MG63 (cell line): Measurements from ENCODE around the gene CCHCR1. TPM values are rescaled to one million over a fixed set of nuclear protein-coding genes. Genes with fewer than 3 reads are reported as not detected.

ENCODE experiments used
- DNase-seq: peaks from one replicate; pipeline ENCODE4 v3.0.0-alpha.2; 2020
- H3K27me3 ChIP-seq: fragments of 250-450 bp; sonication (Bioruptor Pico); 2 replicates; pipeline ENCODE4 v1.5.1; 2020; ENCODE audit warnings: mild to moderate bottlenecking, moderate library complexity
- H3K36me3 ChIP-seq: fragments of 250-450 bp; sonication (Bioruptor Pico); 2 replicates; pipeline ENCODE4 v1.5.1; 2020; ENCODE audit warnings: mild to moderate bottlenecking, moderate library complexity
- H3K4me3 ChIP-seq: fragments of 250-450 bp; sonication (Bioruptor Pico); 2 replicates; pipeline ENCODE4 v1.5.1; 2020; ENCODE audit warnings: mild to moderate bottlenecking, moderate library complexity
- H3K9me3 ChIP-seq: fragments of 250-450 bp; sonication (Bioruptor Pico); 2 replicates; pipeline ENCODE4 v1.5.1; 2020; ENCODE audit warnings: mild to moderate bottlenecking, moderate library complexity
- total RNA-seq: library from RNA; depleted of rRNA; stranded (reverse); fragments of >200 nt; shearing (Covaris generic); gene quantifications from 2 replicates; pipeline ENCODE4 v1.2.3, GENCODE V29; 2014; ENCODE audit warnings: low replicate concordance

Gene CCHCR1
- total RNA-seq, 1 experiment from 2014 or later: 21.7 TPM

- DNase-seq: peak; percentile 65
Observed at GRCh38 chr6:31125586-31126363, 31.8 kb downstream of the CCHCR1 start.

GRCh38 chr6:31125162-31125561 is 32.4 kb downstream of the CCHCR1 start:
- H3K9me3 ChIP-seq: no peaks in the 10 kb centered on the region
- H3K27me3 ChIP-seq: no peaks in the 10 kb centered on the region
- no peaks in the 10 kb centered on the region for H3K36me3 ChIP-seq
- H3K4me3 ChIP-seq: no peak overlapping the region
- peak; percentile 62 for DNase-seq

More at GRCh38 chr6:31125586-31126363, 31.8 kb downstream of the CCHCR1 start:
- no peak overlapping the region for H3K4me3 ChIP-seq
- no peaks in the 10 kb centered on the region for H3K9me3 ChIP-seq
- H3K27me3 ChIP-seq: no peaks in the 10 kb centered on the region
- H3K36me3 ChIP-seq: no peaks in the 10 kb centered on the region

DNA sequence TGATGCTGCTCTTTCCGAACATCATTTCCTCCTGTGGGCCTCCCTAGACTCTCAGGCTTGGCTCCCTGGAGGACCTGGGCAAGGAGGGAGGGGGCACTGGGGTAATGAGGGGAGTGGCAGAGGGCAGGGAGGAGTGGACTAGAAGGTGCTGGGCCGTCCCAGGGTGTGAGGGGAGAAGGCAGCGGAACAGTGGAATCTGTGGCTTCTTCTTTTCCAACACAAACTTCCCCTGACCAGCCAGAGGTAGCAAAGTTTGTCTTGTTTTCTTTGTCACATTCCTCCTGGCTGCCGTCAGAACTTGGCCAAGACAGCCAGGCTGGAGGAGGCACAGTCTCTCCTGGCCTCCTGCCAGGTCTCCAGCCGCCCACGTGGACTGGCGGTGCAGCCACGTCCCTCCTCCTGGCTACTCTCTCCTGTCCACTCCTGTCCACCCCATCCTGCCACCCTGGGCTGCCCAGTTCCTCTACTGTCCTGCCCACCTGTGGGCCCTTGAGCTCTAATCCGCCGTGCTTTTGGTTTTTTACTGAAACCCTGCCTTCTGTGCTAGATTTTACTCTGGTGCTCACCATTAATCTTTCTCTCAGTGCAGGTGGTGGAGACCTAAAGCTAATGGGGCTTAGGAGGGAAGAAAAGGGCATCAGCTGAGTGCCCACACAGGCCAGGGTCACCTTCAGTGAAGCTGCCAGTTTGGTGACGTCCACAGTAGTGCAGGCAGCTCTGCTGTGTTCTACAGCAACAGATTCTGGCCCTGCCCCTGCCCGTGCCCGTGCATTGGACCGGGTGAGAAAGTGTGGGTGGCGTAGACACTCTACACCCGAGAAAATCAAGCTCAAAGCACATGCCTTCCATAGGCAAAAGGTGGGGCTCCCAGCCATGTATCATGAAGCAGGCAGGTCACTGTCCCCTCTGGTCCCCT is 34.6 kb downstream of the CCHCR1 start:
- peak; percentile 89 for DNase-seq
- Histone ChIP-seq H3K9me3 (no peaks in the 10 kb centered on the region), H3K36me3 (no peaks in the 10 kb centered on the region), H3K27me3 (no peaks in the 10 kb centered on the region), H3K4me3 (no peak overlapping the region)

DNA sequence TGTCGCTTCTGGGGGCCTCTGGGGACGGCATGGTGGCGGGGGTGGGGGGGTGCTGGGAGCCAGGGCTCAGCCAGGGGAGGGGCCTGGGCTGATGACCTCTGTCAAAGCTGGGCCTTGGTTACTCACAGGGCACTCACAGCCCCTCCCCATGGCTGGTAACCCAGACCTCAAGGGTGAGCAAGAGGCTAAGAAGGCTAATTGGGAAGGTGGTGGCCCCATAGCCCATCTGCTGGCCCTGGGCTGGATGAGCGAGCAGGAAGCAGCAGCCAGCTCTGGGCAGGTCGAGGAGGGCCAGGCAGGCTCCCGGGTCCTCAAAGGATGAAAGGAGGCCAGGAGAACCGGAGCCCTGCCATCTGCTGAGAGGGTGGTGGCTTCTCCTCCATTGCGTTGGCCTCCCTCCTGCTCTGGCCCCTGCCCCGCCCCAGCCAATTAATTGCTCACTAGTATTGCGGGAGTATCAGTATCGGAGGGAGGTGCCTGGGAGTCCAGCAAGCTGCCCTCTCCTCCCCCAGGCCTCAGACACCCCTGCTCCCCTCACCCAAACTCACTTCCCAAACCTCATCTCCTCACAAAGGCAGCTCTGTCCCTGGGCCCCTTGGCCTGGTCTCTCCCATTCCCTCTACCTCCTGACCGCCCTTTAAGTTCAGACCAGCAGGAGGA is 36.3 kb downstream of the CCHCR1 start:
- Histone ChIP-seq H3K36me3 (no peaks in the 10 kb centered on the region), H3K4me3 (no peak overlapping the region), H3K27me3 (no peaks in the 10 kb centered on the region), H3K9me3 (no peaks in the 10 kb centered on the region)
- DNase-seq: no peak

- no peak within 1 kb of the TSS for H3K4me3 ChIP-seq
- no peaks in the 10 kb centered on the region for H3K36me3 ChIP-seq
- no peaks in the 10 kb centered on the region for H3K9me3 ChIP-seq
- no peaks in the 10 kb centered on the region for H3K27me3 ChIP-seq
- no peak for DNase-seq
Observed at GRCh38 chr6:31120151-31120915, 37.3 kb downstream of the CCHCR1 start, which contains the start of gene CDSN. TSS of gene CDSN (minus strand) at chr6:31120446. CDS start at chr6:31120419, 27 bp downstream.

DNA sequence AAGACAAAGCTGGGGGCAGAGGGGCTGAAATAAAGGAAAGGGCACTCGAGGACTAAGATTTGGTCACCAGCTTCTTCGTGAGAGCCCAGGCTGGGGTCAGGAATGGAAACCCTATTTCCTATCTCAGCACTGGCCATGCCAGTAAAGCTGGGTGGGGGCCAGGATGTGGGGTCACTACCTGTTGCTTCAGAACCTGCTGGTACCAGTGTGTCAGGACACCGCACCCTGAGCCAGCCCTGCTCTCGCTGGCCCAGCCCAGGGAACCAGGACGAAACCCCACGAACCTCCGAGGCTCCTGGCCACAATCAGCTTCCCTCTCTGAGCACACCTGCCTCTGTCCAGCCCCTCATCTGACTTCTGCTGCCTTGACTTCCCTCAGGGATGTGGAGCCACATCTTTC is 39.4 kb downstream of the CCHCR1 start:
- H3K27me3 ChIP-seq: no peaks in the 10 kb centered on the region
- no peak for DNase-seq
- no peaks in the 10 kb centered on the region for H3K36me3 ChIP-seq
- no peaks in the 10 kb centered on the region for H3K9me3 ChIP-seq
- H3K4me3 ChIP-seq: no peak overlapping the region

DNA sequence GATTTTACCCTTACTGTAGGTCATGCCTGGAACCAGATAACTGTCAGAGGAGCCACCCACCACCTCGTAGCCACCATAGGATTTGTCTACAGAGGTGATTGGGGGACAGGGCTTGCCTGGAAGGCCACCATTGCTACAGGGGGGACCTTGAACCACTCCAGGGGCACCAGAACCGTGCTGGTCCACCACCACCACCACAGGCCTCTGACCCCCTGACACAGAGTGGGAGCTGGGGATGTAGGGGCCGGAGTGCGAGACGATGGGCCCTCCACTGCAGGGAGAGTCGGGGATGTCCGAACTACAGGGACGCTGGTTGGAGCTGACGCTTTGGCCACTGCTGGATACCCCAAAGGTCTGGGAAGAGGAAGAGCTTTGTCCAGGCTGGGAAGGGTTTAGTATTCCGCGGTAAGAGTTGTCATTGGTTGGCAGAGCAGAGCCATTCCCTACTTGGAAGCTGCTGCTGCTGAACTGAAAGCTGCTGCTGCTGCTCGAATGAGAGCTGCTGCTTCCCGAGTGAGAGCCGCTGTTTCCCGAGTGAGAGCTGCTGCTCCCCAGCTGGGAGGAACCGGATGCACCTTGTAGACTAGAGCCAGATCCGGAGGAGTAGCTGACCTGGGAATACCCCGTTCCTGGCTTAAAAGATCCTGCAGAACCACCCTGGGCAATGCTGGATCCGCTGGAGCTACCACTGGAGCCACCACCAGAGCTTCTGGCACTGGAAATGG is 40.8 kb downstream of the CCHCR1 start:
- H3K27me3 ChIP-seq: no peaks in the 10 kb centered on the region
- H3K36me3 ChIP-seq: no peaks in the 10 kb centered on the region
- DNase-seq: no peak
- no peak overlapping the region for H3K4me3 ChIP-seq
- H3K9me3 ChIP-seq: no peaks in the 10 kb centered on the region

DNA sequence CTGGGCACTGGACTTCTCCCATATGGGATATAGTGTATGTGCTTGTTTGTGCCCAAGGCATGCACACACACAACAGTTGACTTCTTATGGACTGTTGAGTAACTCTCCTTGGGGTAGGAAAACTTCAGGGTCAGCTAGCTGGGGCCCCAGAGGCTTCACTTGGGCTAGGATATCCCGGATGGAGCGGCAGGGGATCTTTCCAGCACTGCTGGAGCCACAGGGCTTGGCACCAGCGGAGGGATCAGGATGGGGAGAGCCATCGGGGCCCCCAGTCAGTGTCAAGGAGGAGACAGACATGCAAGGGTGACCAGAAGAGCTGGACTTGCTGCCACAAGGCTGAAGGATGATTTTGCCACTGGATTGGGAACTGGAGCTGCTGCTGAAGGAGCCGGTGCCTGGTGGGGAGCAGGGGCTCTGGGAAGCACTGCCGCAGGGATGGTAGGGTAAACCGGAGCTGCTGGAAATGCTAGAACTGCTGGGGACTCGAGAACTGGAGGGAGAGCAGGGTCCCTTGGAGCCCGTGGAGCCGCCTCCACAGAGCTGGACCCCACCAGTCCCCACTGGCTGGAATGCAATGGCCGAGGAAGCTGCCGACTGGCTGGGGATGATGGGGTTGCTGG is 41.6 kb downstream of the CCHCR1 start:
- DNase-seq: no peak
- no peak overlapping the region for H3K4me3 ChIP-seq
- H3K9me3 ChIP-seq: no peaks in the 10 kb centered on the region
- no peaks in the 10 kb centered on the region for H3K27me3 ChIP-seq
- no peaks in the 10 kb centered on the region for H3K36me3 ChIP-seq

DNA sequence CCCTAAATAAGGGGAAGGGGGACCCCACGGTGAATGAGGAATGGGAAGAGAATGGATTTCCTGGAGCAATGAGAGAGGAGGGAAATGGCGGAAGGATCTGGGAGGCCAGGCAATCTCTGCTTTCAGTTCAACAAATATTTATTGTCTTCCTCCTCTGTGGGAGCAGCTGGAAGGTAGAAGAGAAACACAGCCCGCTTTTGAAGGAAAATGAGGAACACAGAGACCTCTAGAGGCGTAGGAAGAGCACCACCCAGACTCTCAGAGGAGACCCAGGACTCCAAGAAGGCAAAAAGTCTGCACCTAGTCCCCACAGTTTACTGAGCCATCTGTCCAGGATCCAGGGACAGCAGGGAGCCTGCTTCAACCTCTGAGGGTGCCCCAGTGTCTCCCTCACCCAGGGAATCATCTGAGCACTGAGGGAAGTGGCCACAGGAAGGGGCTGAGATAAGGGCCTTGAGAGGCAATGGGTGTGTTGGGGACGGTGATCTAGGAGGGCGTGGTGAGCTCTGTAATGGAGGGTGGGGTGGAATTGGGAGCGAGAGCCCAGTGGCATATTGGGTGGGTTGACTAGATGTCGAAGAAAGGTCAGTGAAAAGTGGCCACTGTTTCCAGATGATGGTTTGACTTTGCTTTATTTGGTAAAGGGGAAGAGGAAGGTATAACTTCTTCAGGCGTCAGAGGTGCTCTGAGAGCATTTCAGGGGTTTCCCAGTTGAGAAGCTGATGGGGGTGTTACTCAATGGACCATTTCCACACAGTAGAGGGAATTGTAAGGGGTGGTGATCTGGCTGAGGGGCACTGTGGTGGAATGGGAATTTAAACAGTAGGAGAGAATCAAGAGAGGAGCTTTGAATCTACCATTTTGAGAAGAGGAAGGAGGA is 42.4 kb downstream of the CCHCR1 start:
- Histone ChIP-seq H3K36me3 (no peaks in the 10 kb centered on the region), H3K27me3 (no peaks in the 10 kb centered on the region), H3K9me3 (no peaks in the 10 kb centered on the region), H3K4me3 (no peak overlapping the region)
- DNase-seq: no peak

DNA sequence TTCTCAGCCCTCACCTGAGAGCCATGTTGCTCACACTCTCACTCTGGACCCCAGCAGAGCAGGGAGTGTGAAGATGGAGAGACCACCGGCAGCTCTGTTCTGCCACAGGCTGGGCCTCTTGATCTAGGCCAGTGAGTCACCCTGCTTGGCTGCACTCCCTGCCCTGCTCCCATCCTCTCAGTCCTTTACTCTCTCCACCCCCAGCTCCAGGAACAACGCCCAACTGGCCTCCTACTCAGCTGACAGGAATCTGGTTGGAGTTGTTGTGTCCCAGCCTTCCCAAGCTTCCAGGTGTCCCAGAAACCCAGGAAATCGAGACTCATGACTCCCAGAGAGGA is 43.1 kb downstream of the CCHCR1 start, which contains the start of gene PSORS1C1:
Gene PSORS1C1 (plus strand): TSS at position 260 of the 338 bp plus-strand sequence. CDS start 14,833 bp downstream, outside the sequence.
- no peaks in the 10 kb centered on the region for H3K9me3 ChIP-seq
- peak; percentile 95 for DNase-seq
- H3K36me3 ChIP-seq: no peaks in the 10 kb centered on the region
- no peaks in the 10 kb centered on the region for H3K27me3 ChIP-seq
- H3K4me3 ChIP-seq: no peak within 1 kb of the TSS

GRCh38 chr6:31113861-31114540 is 43.6 kb downstream of the CCHCR1 start:
- Histone ChIP-seq H3K9me3 (no peaks in the 10 kb centered on the region), H3K27me3 (no peaks in the 10 kb centered on the region), H3K4me3 (no peak overlapping the region), H3K36me3 (no peaks in the 10 kb centered on the region)
- DNase-seq: peak; percentile 90

- Histone ChIP-seq H3K27me3 (no peaks in the 10 kb centered on the region), H3K36me3 (no peaks in the 10 kb centered on the region), H3K4me3 (no peak within 1 kb of the TSS), H3K9me3 (no peaks in the 10 kb centered on the region)
- no peak for DNase-seq
Observed at GRCh38 chr6:31112478-31112877, 45.1 kb downstream of the CCHCR1 start, which contains the start of gene C6orf15. TSS of gene C6orf15 (minus strand) at chr6:31112575. CDS start at chr6:31112555, 20 bp downstream.

- Histone ChIP-seq H3K9me3 (no peaks in the 10 kb centered on the region), H3K4me3 (no peak overlapping the region), H3K36me3 (no peaks in the 10 kb centered on the region), H3K27me3 (no peaks in the 10 kb centered on the region)
- DNase-seq: no peak
Observed at GRCh38 chr6:31111712-31112111, 45.9 kb downstream of the CCHCR1 start.
